ENCODE results near the gene TRAK1.

Gene TRAK1

GRCh38 chr3:42066516-42067181 lies 24.5 kb upstream of the TRAK1 start:
- no peak for DNase-seq (ENCODE audit: low read depth, low spot score)

- no peak for DNase-seq (ENCODE audit: low read depth, low spot score)
Observed at GRCh38 chr3:42067326-42067725, 23.8 kb upstream of the TRAK1 start.

- no peak for DNase-seq (ENCODE audit: low read depth, low spot score)
Observed at GRCh38 chr3:42068303-42069088, 22.7 kb upstream of the TRAK1 start.

- DNase-seq (ENCODE audit: low read depth, low spot score): no peak
Observed at GRCh38 chr3:42070089-42070488, 21.1 kb upstream of the TRAK1 start.

GRCh38 chr3:42070524-42070923 lies 20.6 kb upstream of the TRAK1 start:
- DNase-seq (ENCODE audit: low read depth, low spot score): no peak

GRCh38 chr3:42071904-42072812 lies 19.0 kb upstream of the TRAK1 start:
- no peak for DNase-seq (ENCODE audit: low read depth, low spot score)

GRCh38 chr3:42072831-42073301 lies 18.3 kb upstream of the TRAK1 start:
- no peak for DNase-seq (ENCODE audit: low read depth, low spot score)

GRCh38 chr3:42077785-42078184 lies 13.4 kb upstream of the TRAK1 start:
- DNase-seq (ENCODE audit: low read depth, low spot score): no peak

GRCh38 chr3:42078677-42079076 lies 12.5 kb upstream of the TRAK1 start:
- no peak for DNase-seq (ENCODE audit: low read depth, low spot score)

- no peak for DNase-seq (ENCODE audit: low read depth, low spot score)
Observed at GRCh38 chr3:42079701-42080452, 11.3 kb upstream of the TRAK1 start.

- no peak for DNase-seq (ENCODE audit: low read depth, low spot score)
Observed at GRCh38 chr3:42080453-42080872, 10.7 kb upstream of the TRAK1 start.

GRCh38 chr3:42081838-42082473 lies 9.2 kb upstream of the TRAK1 start:
- DNase-seq (ENCODE audit: low read depth, low spot score): no peak

GRCh38 chr3:42084586-42084985 lies 6.6 kb upstream of the TRAK1 start:
- DNase-seq (ENCODE audit: low read depth, low spot score): no peak

- no peak for DNase-seq (ENCODE audit: low read depth, low spot score)
Observed at GRCh38 chr3:42085641-42086376, 5.3 kb upstream of the TRAK1 start.

- no peak for DNase-seq (ENCODE audit: low read depth, low spot score)
Observed at GRCh38 chr3:42088803-42089530, 2.2 kb upstream of the TRAK1 start.

GRCh38 chr3:42092006-42092405 lies 849 bp downstream of the TRAK1 start:
- DNase-seq (ENCODE audit: low read depth, low spot score): no peak

- no peak for DNase-seq (ENCODE audit: low read depth, low spot score)
Observed at GRCh38 chr3:42094128-42094527, 3.0 kb downstream of the TRAK1 start.

- DNase-seq (ENCODE audit: low read depth, low spot score): no peak
Observed at GRCh38 chr3:42094691-42095391, 3.7 kb downstream of the TRAK1 start.

GRCh38 chr3:42095540-42095939 lies 4.4 kb downstream of the TRAK1 start:
- no peak for DNase-seq (ENCODE audit: low read depth, low spot score)
